Left lung (tissue), 10 donors: ENCODE results near the gene LNX2. TPM values are rescaled to one million over a fixed set of nuclear protein-coding genes. Genes with fewer than 3 reads are reported as not detected.

Experiments used
- ATAC-seq: fragments of 200-7000 bp; cut with Tn5 transposase; one replicate; pipeline ENCODE4 v1.9.1; 2020; ENCODE audit warnings: moderate library complexity
- DNase-seq, 4 donors: peaks; one replicate each; pipeline ENCODE4 v3.0.0-alpha.2; 2013 to 2020
- H3K27ac ChIP-seq, 2 donors: fragments of 200-600 bp; sonication (generic) in 1 of 2; one replicate each; pipeline versions ENCODE4 v1.5.0 to v1.8.0; 2020 to 2021
- H3K27me3 ChIP-seq, 2 donors: fragments of 200-600 bp; sonication (generic) in 1 of 2; one replicate each; pipeline versions ENCODE4 v1.5.0 to v1.8.0; 2020 to 2021
- H3K36me3 ChIP-seq, 2 donors: fragments of 200-600 bp; sonication (generic) in 1 of 2; one replicate each; pipeline versions ENCODE4 v1.5.0 to v1.8.0; 2020 to 2021
- H3K4me1 ChIP-seq, 2 donors: fragments of 200-600 bp; one replicate each; pipeline ENCODE4 v1.8.0; 2021
- H3K4me3 ChIP-seq, 2 donors: fragments of 200-600 bp; sonication (generic) in 1 of 2; one replicate each; pipeline versions ENCODE4 v1.5.0 to v1.8.0; 2020 to 2021; ENCODE audit warnings: mild to moderate bottlenecking in 1 of 2
- H3K9me3 ChIP-seq, 2 donors: fragments of 200-600 bp; sonication (generic) in 1 of 2; one replicate each; pipeline versions ENCODE4 v1.5.0 to v1.8.0; 2020 to 2021
- CTCF ChIP-seq, 2 donors: fragments of 200-600 bp; sonication (generic) in 1 of 2; IDR thresholded peaks; one replicate each; pipeline versions ENCODE4 v1.5.0 to v1.8.0; 2021; ENCODE audit warnings: antibody characterized with exemption in 2 of 2
- intact Hi-C, 2 donors: fragments of 100-400 bp; cut with DNase I; formaldehyde crosslinking; loops; one replicate each; pipeline versions ENCODE4 v1.11.2 to v1.14.2; 2022
- polyA plus RNA-seq, 6 donors: library from polyadenylated mRNA; unstranded; fragments of 120-200 nt; gene quantifications; one replicate each; pipeline ENCODE4 v1.2.1, GENCODE V29; 2013; ENCODE audit not compliant: insufficient read length in 6 of 6
- total RNA-seq, 2 donors: library from RNA; stranded (reverse); fragmentation: NEBNext Ultra II Directional; extraction: Animal tissue kit (Norgen Biotek cat#: 25700); gene quantifications; one replicate each; pipeline ENCODE4 v1.2.1, GENCODE V29; 2021
- donor health status: DM: no; HTN: yes; CAD: no.
- donor health status: DM: no; HTN: no; CAD: no.

Gene LNX2
- total and polyA plus RNA-seq, 8 donors: 16.0 to 25.9 (median 17.8) TPM

GRCh38 chr13:27508802-27509201 lies 111.5 kb downstream of the LNX2 start:
- H3K27ac ChIP-seq: no peak overlapping the region
- H3K27me3 ChIP-seq: no peaks in the 10 kb centered on the region
- TF ChIP-seq CTCF (IDR thresholded peaks at IDR 0.05): no peak
- no peaks in the 10 kb centered on the region for H3K9me3 ChIP-seq
- intact Hi-C loops: no loop called here
- no peaks in the 10 kb centered on the region for H3K4me1 ChIP-seq
- no peaks in the 10 kb centered on the region for H3K36me3 ChIP-seq
- no peak overlapping the region for H3K4me3 ChIP-seq
- ATAC-seq (no peak), DNase-seq (no peak)

DNA sequence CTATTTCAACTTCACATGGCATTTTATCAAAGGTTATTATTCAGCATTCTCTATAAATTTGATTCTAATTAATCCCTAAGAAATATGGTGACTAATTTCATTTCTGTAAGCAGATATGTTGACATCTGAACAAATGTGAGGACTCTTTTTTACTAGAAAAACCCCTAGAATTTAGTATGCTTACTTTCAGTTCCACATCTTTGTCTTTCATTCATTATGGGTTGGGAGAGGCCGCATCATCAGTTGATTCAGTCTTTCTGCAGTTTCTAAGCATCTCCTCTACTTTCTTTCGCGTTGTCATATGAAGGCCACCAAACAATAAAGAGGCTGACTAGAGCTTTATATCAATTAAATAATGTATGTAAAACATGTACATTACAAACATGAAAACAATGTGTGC lies 114.5 kb downstream of the LNX2 start:
- Histone ChIP-seq H3K27me3 (no peaks in the 10 kb centered on the region), H3K4me3 (no peak overlapping the region), H3K27ac (no peak overlapping the region), H3K9me3 (no peaks in the 10 kb centered on the region), H3K4me1 (no peaks in the 10 kb centered on the region), H3K36me3 (no peaks in the 10 kb centered on the region)
- no peak for DNase-seq
- intact Hi-C loops: no loop called here
- ATAC-seq: no peak
- no peak for TF ChIP-seq CTCF (IDR thresholded peaks at IDR 0.05)

DNA sequence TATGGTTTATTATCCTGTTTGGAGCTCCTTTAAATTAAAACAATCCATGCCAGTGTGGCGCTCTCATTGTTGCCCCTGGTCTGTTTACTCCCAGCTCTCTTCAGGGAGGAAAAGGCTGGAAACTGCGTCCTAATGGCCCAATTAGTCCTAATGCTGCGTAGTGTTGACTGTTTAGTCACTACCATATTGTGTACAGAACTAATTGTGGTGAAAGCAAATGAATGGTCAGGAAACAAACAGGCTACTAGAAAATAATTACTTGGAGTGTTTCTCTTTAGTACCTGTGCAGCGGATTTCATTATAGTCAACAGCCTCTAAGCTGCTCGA lies 115.5 kb downstream of the LNX2 start:
- DNase-seq: no peak
- TF ChIP-seq CTCF (IDR thresholded peaks at IDR 0.05): no peak
- H3K36me3 ChIP-seq: no peaks in the 10 kb centered on the region
- H3K4me1 ChIP-seq: no peaks in the 10 kb centered on the region
- no peak for ATAC-seq
- H3K27ac ChIP-seq: no peak overlapping the region
- H3K27me3 ChIP-seq: no peaks in the 10 kb centered on the region
- intact Hi-C loops: no loop called here
- no peaks in the 10 kb centered on the region for H3K9me3 ChIP-seq
- no peak overlapping the region for H3K4me3 ChIP-seq

GRCh38 chr13:27504128-27504867 lies 116.0 kb downstream of the LNX2 start:
- TF ChIP-seq CTCF (IDR thresholded peaks at IDR 0.05): no peak
- Histone ChIP-seq H3K27ac (no peak overlapping the region), H3K36me3 (no peaks in the 10 kb centered on the region), H3K4me3 (no peak overlapping the region), H3K4me1 (no peaks in the 10 kb centered on the region), H3K9me3 (no peaks in the 10 kb centered on the region), H3K27me3 (no peaks in the 10 kb centered on the region)
- intact Hi-C loops: no loop called here
- DNase-seq (no peak), ATAC-seq (no peak)

- Histone ChIP-seq H3K27me3 (no peaks in the 10 kb centered on the region), H3K4me3 (no peak overlapping the region), H3K36me3 (no peaks in the 10 kb centered on the region), H3K4me1 (no peaks in the 10 kb centered on the region), H3K9me3 (no peaks in the 10 kb centered on the region), H3K27ac (no peak overlapping the region)
- ATAC-seq: no peak
- no peak for TF ChIP-seq CTCF (IDR thresholded peaks at IDR 0.05)
- no peak for DNase-seq
- intact Hi-C loops: no loop called here
These were observed 119.4 kb downstream of the LNX2 start for GRCh38 chr13:27500806-27501534.
